MM.1S (cell line): ENCODE measurements around the gene KDELR3.

ENCODE experiments used
- CTCF ChIP-seq: fragments of 300-600 bp; sonication (generic); IDR thresholded peaks from 2 replicates; pipeline ENCODE4 v1.5.1; 2016; ENCODE audit warnings: antibody characterized with exemption, low read length, mixed read lengths
- EZH2 ChIP-seq: fragments of 300-600 bp; sonication (generic); optimal IDR thresholded peaks from 2 replicates; pipeline ENCODE3; 2017; ENCODE audit warnings: low read depth, mild to moderate bottlenecking, antibody characterized with exemption, low read length, mixed read lengths
- EZH2phosphoT487 ChIP-seq: fragments of 300-600 bp; sonication (generic); IDR thresholded peaks from 2 replicates; pipeline ENCODE4 v1.6.1; 2018; ENCODE audit warnings: antibody characterized with exemption, low read length

- TF ChIP-seq CTCF (no peak), EZH2 (no peak), EZH2phosphoT487 (no peak)
Observed at GRCh38 chr22:38446018-38446601, 21.8 kb upstream of the KDELR3 start.
